ENCODE results near the gene PRSS23.

The PRSS23 gene

DNA sequence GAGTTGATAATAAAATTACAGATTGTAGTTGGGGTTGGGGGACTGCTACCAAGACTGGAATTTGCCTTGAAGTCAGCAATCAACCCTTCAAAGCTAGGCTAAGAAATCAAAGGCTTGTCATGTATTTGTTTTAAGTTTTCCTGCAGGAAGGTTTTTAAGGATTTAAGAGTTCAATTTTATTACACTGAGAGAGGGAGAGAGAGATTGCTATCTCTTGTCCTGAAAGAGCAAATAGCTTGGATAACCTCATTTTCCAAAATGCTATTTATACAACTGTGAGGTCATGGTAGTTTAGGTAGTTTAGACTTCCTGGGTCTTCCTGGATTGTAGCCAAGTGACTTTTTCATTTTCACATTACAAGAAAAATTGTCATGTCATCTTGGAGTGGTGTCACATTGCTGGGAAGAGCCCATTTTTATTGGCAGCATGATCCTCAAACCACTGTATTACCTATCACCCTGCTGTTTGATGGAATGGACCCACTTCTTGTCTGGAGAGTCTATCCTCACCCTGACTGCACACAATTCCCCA is 10.1 kb upstream of the PRSS23 start:
- in situ Hi-C loops (cut with MboI; ENCODE audit: low sequenced_read_pairs), result no loop called here

DNA sequence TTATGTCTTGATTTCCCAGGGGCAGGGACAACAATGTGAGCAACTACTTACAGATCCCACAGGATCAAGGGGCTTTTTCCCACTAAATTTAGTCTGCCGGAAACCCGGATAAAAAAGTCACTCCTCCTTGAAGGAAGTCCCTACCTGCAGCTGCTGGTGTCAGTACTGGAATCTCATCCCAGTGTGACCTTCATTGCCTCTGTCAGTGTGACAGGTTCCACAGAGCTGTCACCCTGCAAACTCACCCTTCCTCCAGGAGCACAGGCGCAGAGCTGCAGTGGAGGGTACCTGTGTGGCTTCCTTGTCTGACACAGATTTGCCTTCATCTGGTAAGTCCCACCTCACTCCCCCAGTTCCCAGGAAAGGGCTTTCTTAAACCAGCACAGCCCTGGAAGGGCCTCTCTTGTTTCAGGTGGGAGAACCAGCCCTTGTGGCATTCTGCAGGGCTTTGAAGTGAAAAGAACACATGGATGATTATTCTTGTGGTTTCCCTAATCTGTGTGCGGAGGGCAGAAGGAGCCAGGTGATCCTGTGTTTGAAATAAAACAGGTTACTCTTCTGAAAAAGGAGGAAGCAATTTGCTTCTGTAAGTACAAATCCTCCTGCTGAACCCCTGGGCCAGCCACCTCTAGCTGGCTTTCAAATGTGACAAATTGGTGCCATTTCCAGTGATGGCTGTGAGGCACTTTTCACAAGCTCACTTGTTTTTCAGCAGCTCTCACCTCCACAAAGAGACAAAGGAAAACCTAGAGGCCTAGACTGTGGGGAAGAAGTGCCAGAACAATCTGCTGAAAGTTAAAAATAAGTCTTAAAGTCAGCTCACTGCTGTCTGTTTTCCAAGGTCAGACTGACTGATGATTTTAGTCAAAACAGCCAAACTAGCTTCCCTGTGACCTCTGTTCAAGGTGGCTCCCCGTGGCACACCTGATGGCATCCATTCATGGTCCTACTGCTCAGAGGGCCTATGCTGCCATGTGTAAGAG is 9.2 kb upstream of the PRSS23 start:
- in situ Hi-C loops (cut with MboI; ENCODE audit: low sequenced_read_pairs), result no loop called here

GRCh38 chr11:86792150-86792549 is 8.2 kb upstream of the PRSS23 start:
- in situ Hi-C loops (cut with MboI; ENCODE audit: low sequenced_read_pairs), result no loop called here

DNA sequence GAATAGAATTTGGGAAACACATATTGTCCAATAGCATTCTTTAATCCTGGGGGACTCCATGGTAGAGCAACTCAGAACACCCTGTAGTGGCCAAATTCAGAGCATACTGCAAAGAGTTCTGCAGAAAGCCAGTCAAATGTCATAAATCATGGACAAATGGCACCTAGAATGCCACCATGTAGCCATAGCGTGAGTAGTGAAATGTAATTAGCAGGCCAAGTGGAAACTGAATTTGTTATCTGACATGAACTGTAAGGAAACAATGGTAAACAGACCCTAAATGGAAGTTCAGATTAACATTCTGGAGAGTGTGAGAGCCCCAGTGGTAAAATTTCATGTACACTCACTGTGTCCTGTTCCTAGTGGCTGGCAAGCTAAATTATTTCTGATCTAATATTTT is 7.0 kb upstream of the PRSS23 start:
- in situ Hi-C loops (cut with MboI; ENCODE audit: low sequenced_read_pairs), result no loop called here

- in situ Hi-C loops (cut with MboI; ENCODE audit: low sequenced_read_pairs), result no loop called here
Observed at GRCh38 chr11:86795511-86795910, 4.8 kb upstream of the PRSS23 start.

DNA sequence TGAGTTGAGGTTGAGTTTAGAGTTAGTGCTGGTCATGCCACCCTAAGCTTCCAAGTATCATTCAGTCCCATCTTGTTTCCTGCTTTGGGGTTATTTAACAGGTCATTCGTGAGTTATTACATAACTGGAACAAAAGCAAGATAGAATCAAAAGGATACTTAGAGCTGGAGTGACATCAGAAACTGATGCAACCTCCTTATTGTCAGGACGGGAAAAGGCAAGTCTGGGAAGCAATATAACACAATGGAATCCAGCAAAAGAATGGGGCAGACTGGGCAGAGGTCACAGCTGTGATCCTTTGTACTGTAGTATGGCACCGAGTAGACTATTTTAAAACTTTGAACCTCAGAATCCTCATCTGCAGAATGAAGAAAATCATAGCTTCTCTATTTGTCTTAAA is 4.4 kb upstream of the PRSS23 start:
- in situ Hi-C loops (cut with MboI; ENCODE audit: low sequenced_read_pairs), result no loop called here

DNA sequence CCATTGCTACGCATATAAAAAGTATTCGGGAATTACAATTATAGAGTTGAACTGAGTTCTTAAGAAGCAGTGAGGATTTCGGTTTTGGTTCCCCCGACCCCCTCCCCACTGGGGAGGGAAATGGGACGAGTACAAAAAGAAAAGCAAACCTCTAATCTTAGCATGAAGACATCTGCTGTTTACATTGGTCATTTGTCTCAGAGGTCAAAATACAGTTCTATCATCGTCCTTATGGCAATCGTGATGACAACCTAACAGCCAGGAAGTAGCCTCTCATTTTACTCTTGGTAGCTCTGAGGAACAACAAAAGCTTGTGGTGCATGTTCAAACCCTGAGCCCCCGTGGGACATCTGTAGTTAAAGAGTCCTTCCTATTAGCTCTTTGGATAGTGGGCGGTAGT is 3.2 kb upstream of the PRSS23 start:
- in situ Hi-C loops (cut with MboI; ENCODE audit: low sequenced_read_pairs), result no loop called here

GRCh38 chr11:86798988-86799387 is 1.4 kb upstream of the PRSS23 start:
- in situ Hi-C loops (cut with MboI; ENCODE audit: low sequenced_read_pairs), result no loop called here

DNA sequence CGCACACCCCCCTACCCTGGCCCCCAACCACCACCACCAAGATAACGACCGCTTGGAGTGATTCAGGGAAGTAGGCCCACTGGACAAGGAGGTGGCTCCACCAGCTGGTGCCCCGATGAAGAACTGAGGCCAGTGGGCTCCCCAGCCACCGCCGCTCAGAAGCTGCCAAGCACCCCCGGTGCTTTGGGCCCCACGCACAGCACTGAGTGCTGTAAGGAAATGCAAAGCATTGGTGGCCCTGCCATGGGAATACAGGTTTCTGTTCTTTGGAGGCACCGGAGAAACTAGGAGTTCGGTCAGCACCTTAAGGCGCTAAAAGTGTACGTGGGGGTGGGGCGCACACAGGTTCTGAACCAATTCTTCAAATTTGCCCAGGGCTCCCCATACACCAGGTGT is 664 bp upstream of the PRSS23 start:
- in situ Hi-C loops (cut with MboI; ENCODE audit: low sequenced_read_pairs), result no loop called here

- in situ Hi-C loops (cut with MboI; ENCODE audit: low sequenced_read_pairs), result no loop called here
Observed at GRCh38 chr11:86800960-86801272, 574 bp downstream of the PRSS23 start.

DNA sequence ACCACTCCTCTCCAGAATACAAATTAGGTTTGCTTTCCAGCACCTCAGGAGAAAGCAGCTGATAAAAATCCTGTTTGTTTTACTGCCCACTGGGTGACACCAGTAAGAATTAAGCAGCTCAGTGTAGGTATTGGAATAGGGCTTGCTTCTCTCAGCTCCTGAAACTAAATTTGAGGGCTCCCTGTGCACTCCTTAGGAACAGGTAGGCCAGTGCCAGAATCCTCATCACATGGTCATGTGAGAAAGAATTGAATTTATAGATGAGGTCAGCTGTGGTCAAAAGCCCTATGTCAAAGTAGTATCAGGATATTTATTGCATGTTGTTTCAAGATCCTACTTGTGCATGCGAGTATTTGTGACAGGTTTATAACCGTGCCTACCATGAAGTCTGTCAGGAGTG is 1.0 kb downstream of the PRSS23 start:
- in situ Hi-C loops (cut with MboI; ENCODE audit: low sequenced_read_pairs), result no loop called here

- in situ Hi-C loops (cut with MboI; ENCODE audit: low sequenced_read_pairs), result no loop called here
Observed at GRCh38 chr11:86802146-86802545, 1.8 kb downstream of the PRSS23 start.

- in situ Hi-C loops (cut with MboI; ENCODE audit: low sequenced_read_pairs), result no loop called here
Observed at GRCh38 chr11:86802601-86803051, 2.3 kb downstream of the PRSS23 start.

DNA sequence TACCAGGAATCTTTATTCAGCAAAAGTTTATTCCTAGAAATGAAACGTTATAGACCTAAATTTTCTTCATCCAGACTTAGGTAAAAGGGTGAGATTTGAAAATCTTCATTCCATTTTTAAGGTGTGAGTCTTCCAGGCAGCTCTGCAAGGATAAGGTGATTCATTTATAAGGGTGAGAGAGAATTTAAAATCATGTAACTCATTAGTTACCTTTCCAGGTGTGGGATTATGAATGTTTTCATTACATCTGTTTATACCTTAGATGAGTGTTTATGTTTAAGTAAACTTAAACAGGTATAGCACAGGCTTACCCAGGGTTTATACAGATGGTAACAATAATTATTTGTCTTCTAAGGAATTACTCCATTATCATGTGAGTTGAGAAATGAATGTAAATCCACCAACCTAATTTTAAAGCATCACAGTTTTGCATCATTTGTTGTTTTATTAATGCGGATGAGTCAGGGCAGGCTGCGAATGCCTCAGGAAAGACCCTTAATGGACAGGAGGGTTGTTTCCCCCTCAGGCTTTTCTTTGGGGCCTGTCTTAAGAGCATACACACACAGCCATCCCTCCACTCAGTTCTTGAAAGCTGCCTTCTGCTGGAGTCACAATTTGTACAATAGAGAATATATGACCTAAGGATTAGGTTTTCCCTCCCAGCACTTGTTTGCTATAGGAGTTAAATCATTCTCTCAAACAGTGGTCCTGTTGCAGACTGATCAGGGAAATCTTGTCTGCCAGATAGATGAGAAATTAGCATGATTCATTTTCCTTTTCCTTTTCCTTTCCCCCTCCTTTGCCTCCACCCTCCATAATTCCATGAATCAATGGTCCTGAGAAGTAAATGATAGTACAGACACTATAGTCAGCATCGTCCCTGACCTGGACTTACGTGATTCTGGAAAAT is 3.0 kb downstream of the PRSS23 start:
- in situ Hi-C loops (cut with MboI; ENCODE audit: low sequenced_read_pairs), result no loop called here

- in situ Hi-C loops (cut with MboI; ENCODE audit: low sequenced_read_pairs), result no loop called here
Observed at GRCh38 chr11:86804951-86805350, 4.6 kb downstream of the PRSS23 start.

DNA sequence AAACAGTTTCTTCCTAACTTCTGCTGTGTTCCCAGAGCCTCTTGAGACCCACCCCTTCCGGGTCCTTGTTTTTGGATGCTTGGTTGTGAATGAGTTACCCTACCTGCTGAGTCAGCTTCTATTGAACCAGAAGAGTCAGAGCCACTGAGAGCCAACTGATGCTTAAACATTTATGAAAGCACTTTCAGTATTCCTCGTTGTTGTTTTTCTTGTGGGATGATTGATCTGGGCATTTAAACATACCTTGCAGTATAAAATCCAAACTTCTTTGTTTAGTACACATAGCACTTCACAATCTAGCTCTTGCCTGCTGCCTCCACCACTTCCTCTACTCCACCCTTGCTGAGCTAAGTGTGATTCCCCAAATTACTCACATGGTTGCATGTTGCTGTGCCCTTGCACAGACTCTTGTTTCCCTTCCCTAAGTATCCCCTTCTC is 5.5 kb downstream of the PRSS23 start:
- in situ Hi-C loops (cut with MboI; ENCODE audit: low sequenced_read_pairs), result no loop called here

- in situ Hi-C loops (cut with MboI; ENCODE audit: low sequenced_read_pairs), result no loop called here
Observed at GRCh38 chr11:86806903-86807302, 6.6 kb downstream of the PRSS23 start.

DNA sequence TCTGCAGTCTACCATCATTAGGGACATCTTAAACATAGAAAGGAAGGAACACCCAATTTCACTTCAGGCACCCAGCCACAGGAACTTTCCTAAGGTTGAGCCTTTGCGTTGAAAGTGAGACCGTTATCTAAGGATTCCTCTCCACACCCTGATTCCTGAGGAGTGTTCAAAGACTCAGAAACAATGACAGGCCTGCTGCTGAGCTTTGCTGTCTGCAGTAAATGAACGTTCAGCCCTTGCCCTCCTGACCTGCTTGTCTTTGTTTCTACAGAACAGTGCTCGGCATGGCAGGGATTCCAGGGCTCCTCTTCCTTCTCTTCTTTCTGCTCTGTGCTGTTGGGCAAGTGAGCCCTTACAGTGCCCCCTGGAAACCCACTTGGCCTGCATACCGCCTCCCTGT is 7.0 kb downstream of the PRSS23 start:
- in situ Hi-C loops (cut with MboI; ENCODE audit: low sequenced_read_pairs), result no loop called here

- in situ Hi-C loops (cut with MboI; ENCODE audit: low sequenced_read_pairs), result no loop called here
Observed at GRCh38 chr11:86809561-86809960, 9.2 kb downstream of the PRSS23 start.

DNA sequence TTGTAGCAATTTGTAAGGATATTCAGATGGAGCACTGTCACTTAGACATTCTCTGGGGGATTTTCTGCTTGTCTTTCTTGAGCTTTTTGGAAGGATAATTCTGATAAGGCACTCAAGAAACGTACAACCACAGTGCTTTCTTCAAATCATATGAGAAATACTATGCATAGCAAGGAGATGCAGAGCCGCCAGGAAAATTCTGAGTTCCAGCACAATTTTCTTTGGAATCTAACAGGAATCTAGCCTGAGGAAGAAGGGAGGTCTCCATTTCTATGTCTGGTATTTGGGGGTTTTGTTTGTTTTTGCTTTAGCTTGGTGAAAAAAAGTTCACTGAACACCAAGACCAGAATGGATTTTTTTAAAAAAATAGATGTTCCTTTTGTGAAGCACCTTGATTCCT is 9.9 kb downstream of the PRSS23 start:
- in situ Hi-C loops (cut with MboI; ENCODE audit: low sequenced_read_pairs), result no loop called here

DNA sequence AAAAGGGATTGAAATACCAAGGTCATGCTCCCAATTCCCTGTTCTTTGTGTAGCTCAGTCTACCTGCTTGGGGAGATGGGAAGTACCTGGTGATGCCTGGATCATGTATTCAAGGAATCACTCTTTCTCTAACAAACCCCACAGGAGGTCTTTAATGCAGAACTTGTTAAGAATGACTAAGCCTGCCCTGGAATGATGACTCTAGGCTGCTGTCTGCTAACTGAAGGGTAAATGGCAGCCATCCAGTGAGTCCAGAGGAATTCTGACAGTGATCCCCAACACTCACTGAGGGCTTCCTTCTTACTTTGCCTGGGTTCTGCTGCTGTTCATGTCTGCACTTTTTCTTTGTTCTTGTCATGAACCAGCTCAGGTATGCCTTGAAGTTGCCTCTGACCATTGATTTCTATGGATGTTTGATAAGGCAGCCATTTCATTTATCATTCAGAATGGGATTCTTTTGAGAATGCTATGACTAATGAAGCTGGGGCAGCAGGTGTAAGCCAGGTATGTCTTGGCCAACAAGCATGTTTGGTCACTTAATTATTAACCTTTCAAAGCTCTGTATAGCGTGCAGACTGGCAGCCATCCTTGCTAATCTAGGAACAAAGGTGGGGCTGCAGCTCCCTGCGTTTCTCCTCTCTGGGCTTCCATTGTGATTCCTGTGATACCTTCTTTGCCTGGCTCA is 11.4 kb downstream of the PRSS23 start:
- in situ Hi-C loops (cut with MboI; ENCODE audit: low sequenced_read_pairs), result no loop called here
